ENCODE measurements around the gene CENPB. TPM values are rescaled to one million over a fixed set of nuclear protein-coding genes. Genes with fewer than 3 reads are reported as not detected.

Gene CENPB
- total RNA-seq, 1 experiment from 2014 or later: 108 TPM

DNA sequence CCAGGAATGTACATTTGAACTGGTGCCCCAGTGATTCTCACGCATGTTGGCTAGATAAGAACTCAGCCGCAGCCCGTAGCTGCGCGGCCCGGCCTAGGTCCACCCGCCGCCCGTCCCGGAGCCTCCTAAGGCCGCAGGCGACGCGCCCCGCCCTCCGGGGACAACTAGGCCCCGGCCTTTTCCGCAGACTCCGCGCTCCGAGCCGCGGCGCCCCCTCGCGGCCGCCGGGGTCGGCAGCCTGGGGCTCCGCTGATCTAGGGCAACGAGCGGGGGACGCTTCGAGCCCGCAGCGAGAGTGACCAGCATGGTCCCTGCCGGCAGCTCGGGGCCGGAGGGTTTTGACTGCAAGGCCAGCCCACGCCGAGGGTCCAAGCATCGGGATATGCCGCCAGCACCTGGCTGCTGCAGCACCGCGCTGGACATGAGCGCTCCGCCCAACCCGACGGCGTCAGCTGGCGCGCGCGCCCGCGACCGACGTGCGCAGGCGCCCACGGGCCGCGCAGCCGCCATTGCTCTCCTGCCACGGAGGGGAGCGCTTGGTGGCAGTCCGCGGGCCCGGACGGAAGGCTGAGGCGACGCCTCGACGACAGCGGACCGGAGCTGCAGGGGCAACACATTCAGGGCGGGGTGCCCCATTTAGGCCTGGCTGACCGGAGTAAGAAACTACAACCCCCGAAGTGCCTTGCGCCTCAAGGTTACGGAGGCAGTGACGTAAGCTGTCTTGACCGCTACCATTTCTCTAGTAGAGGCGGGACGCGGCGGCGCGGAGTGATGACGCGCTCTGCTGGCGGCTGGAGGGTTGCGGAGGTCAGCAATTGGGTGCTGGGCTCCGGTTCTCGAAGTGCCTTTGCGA, 33.7 kb upstream of the CENPB start, which contains the start of gene AP5S1:
AP5S1 (plus strand) TSS at position 500 of the 853 bp plus-strand sequence. CDS start 1,571 bp downstream, outside the sequence.
- ChIA-PET CTCF (interaction anchor here (0.6 to 1.6 kb wide), 8 partner anchors 8 to 265 kb away, joined by 3 to 7 read pairs (median 4); partner anchors contain the start of genes ADISSP, CENPB and SPEF1), POLR2A (ENCODE audit: low non-redundant PET) (interaction anchor here (0.5 to 0.8 kb wide), 3 partner anchors 30 to 33 kb away, joined by 3 to 8 read pairs (median 5); partner anchors contain the start of gene CENPB)
- peak within 1 kb of the TSS; percentile 99 for H3K27ac ChIP-seq (ENCODE audit: low read depth, low read length, poor library complexity, severe bottlenecking)
- H3K27me3 ChIP-seq (replicated peaks; ENCODE audit: insufficient read depth, low read depth, low read length, poor library complexity): no peaks in the 10 kb centered on the region
- intact Hi-C loops (cut with micrococcal nuclease; ENCODE audit: unreplicated experiment): loop anchor here (1.0 kb wide), 1 partner anchor 33 kb away; no protein-coding TSS in a partner anchor
- H3K36me3 ChIP-seq (ENCODE audit: insufficient read depth, low read length, poor library complexity, severe bottlenecking): peaks cover 6% of the 10 kb centered on the region
- peaks cover 14% of the 10 kb centered on the region for H3K4me1 ChIP-seq (ENCODE audit: insufficient read depth, low read length, poor library complexity, severe bottlenecking)
- DNase-seq (ENCODE audit: low spot score): peak; percentile 95
- peak within 1 kb of the TSS; percentile 73 for H3K4me3 ChIP-seq (ENCODE audit: low read depth, low read length, poor library complexity, severe bottlenecking)
- TSS peak; percentile 76 for BruUV-seq (replicated peaks)
- H3K9me3 ChIP-seq (ENCODE audit: low read depth, low read length, poor library complexity, severe bottlenecking): no peaks in the 10 kb centered on the region
- TF ChIP-seq, protein P1, sequence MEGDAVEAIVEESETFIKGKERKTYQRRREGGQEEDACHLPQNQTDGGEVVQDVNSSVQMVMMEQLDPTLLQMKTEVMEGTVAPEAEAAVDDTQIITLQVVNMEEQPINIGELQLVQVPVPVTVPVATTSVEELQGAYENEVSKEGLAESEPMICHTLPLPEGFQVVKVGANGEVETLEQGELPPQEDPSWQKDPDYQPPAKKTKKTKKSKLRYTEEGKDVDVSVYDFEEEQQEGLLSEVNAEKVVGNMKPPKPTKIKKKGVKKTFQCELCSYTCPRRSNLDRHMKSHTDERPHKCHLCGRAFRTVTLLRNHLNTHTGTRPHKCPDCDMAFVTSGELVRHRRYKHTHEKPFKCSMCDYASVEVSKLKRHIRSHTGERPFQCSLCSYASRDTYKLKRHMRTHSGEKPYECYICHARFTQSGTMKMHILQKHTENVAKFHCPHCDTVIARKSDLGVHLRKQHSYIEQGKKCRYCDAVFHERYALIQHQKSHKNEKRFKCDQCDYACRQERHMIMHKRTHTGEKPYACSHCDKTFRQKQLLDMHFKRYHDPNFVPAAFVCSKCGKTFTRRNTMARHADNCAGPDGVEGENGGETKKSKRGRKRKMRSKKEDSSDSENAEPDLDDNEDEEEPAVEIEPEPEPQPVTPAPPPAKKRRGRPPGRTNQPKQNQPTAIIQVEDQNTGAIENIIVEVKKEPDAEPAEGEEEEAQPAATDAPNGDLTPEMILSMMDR (conservative IDR thresholded peaks at IDR 0.05; ENCODE audit: low read depth, low read length): peak; percentile 97
- no peak for TF ChIP-seq EZH2 (IDR thresholded peaks at IDR 0.05; ENCODE audit: borderline replicate concordance, low read depth, low read length, poor library complexity, severe bottlenecking)

DNA sequence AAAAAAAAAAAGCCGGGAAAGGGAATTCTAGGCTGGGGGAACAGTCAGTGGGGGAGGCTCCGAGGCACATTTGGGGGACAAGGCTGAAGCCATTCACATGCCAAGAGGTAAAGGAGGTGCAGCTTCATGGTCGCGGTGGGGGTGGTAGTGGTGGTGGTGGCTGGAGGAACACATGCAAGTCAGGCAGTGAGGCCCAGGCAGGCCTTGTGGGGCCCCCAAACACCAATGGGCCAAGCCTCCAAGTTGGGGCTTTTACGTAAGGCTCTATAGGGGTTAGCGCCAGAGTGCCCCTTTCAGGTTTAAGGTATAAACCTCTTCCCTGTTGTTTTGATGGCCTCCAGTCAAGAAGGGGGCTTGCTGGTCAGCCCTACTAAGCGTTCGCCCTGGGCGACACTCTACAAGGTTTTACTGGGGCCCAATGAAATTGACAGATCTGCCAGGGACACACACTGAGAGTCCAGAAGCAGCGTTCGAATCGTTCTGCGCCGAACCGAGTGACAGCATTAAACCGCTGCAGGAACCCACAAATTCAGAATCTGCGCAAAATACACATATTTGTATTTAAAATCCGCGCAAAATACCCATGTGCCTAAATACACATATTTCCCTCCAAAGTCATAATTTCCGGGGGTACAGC, 33.0 kb upstream of the CENPB start:
- Histone ChIP-seq H3K9me3 (ENCODE audit: low read depth, low read length, poor library complexity, severe bottlenecking) (no peaks in the 10 kb centered on the region), H3K36me3 (ENCODE audit: insufficient read depth, low read length, poor library complexity, severe bottlenecking) (peaks cover 6% of the 10 kb centered on the region), H3K27me3 (replicated peaks; ENCODE audit: insufficient read depth, low read depth, low read length, poor library complexity) (no peaks in the 10 kb centered on the region), H3K4me3 (ENCODE audit: low read depth, low read length, poor library complexity, severe bottlenecking) (peak overlapping the region; percentile 73), H3K4me1 (ENCODE audit: insufficient read depth, low read length, poor library complexity, severe bottlenecking) (peaks cover 14% of the 10 kb centered on the region), H3K27ac (ENCODE audit: low read depth, low read length, poor library complexity, severe bottlenecking) (peak overlapping the region; percentile 99)
- DNase-seq (ENCODE audit: low spot score): no peak
- TF ChIP-seq, protein P1 (conservative IDR thresholded peaks at IDR 0.05; ENCODE audit: low read depth, low read length): no peak
- TF ChIP-seq EZH2 (IDR thresholded peaks at IDR 0.05; ENCODE audit: borderline replicate concordance, low read depth, low read length, poor library complexity, severe bottlenecking): no peak
- intact Hi-C loops (cut with micrococcal nuclease; ENCODE audit: unreplicated experiment): loop anchor here (1.0 kb wide), 1 partner anchor 32 kb away; no protein-coding TSS in a partner anchor
- POLR2A ChIA-PET (ENCODE audit: low non-redundant PET): no interaction called here
- CTCF ChIA-PET: interaction anchor here (0.6 to 1.3 kb wide), 3 partner anchors 25 to 103 kb away, joined by 3 to 5 read pairs (median 3); partner anchors contain the start of gene ADISSP
- BruUV-seq (replicated peaks): no TSS peak
